ENCODE measurements around the gene HOOK1.

HOOK1 gene

DNA sequence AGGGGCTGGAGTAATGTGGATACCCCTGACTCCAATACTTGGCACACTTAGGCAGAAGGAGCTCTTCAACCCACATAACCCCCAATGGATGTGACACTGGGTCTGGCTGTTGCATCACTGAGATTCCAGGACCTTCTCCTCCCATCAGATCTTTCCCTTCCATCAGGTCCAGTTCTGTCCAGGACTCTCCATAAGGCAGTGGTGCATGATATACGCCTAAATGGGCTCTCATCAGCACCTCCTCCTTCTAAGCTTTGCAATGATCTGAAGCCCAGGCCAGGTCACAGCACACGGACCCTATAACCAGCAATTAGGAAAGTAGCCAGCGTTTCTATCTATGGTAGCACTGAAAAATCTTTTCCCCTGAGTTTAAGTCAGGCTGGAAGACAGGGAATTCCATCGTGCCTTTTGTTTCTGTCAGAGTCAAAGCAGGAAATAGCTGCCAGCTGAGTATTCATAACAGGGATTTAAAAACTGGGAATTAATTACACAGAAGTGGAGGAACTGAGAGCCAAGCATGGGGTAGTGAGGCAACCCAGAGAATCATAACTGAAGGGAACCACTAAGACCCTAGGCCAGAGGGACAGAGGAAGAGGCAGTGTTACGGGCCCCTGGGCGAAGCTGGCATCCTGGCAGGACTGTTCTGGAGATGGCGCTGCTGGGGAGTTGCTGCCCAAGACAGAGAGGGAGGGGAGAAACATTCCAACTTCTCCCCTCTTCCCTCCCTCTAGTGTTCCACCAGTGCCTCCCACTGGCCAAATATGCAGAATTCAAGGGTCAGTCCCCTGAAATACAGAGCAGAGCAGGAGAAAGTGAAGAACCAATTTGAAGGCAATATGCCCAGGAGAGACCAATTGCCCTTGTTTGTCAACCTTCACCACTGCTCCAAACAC, 37.5 kb upstream of the HOOK1 start:
- TF ChIP-seq Cebpa-rat (IDR thresholded peaks at IDR 0.05) = no peak
- H3K27ac ChIP-seq = no peak overlapping the region
- H3K4me2 ChIP-seq = no peak overlapping the region

GRCh38 chr1:59779949-59780348, 34.8 kb upstream of the HOOK1 start:
- Histone ChIP-seq H3K4me3 (no peak overlapping the region), H3K9ac (no peak overlapping the region), H3K27me3 (no peaks in the 10 kb centered on the region), H3K4me2 (no peak overlapping the region), H3K36me3 (no peaks in the 10 kb centered on the region), H3K27ac (no peak overlapping the region), H3K4me1 (no peaks in the 10 kb centered on the region), H3K9me3 (no peaks in the 10 kb centered on the region), H4K20me1 (no peaks in the 10 kb centered on the region)
- TF ChIP-seq Cebpa-rat (IDR thresholded peaks at IDR 0.05) = no peak

More for the DNA sequence above, 37.5 kb upstream of the HOOK1 start:
- H3K4me1 ChIP-seq = no peaks in the 10 kb centered on the region
- no peak overlapping the region for H3K9ac ChIP-seq
- H3K27me3 ChIP-seq = no peaks in the 10 kb centered on the region
- H3K36me3 ChIP-seq = no peaks in the 10 kb centered on the region
- H3K9me3 ChIP-seq = no peaks in the 10 kb centered on the region
- no peak overlapping the region for H3K4me3 ChIP-seq
- no peaks in the 10 kb centered on the region for H4K20me1 ChIP-seq

GRCh38 chr1:59788825-59789224, 25.9 kb upstream of the HOOK1 start:
- Histone ChIP-seq H3K4me3 (no peak overlapping the region), H4K20me1 (no peaks in the 10 kb centered on the region), H3K9ac (no peak overlapping the region), H3K27ac (no peak overlapping the region), H3K27me3 (no peaks in the 10 kb centered on the region), H3K4me2 (no peak overlapping the region), H3K36me3 (no peaks in the 10 kb centered on the region), H3K9me3 (peaks cover 36% of the 10 kb centered on the region), H3K4me1 (no peaks in the 10 kb centered on the region)
- no peak for TF ChIP-seq Cebpa-rat (IDR thresholded peaks at IDR 0.05)

GRCh38 chr1:59798600-59798999, 16.1 kb upstream of the HOOK1 start:
- H3K27me3 ChIP-seq = no peaks in the 10 kb centered on the region
- TF ChIP-seq Cebpa-rat (IDR thresholded peaks at IDR 0.05) = no peak
- H3K36me3 ChIP-seq = no peaks in the 10 kb centered on the region
- H3K4me3 ChIP-seq = no peak overlapping the region
- H3K4me1 ChIP-seq = no peaks in the 10 kb centered on the region
- H4K20me1 ChIP-seq = no peaks in the 10 kb centered on the region
- no peak overlapping the region for H3K4me2 ChIP-seq
- H3K9me3 ChIP-seq = no peaks in the 10 kb centered on the region
- no peak overlapping the region for H3K9ac ChIP-seq
- H3K27ac ChIP-seq = no peak overlapping the region

DNA sequence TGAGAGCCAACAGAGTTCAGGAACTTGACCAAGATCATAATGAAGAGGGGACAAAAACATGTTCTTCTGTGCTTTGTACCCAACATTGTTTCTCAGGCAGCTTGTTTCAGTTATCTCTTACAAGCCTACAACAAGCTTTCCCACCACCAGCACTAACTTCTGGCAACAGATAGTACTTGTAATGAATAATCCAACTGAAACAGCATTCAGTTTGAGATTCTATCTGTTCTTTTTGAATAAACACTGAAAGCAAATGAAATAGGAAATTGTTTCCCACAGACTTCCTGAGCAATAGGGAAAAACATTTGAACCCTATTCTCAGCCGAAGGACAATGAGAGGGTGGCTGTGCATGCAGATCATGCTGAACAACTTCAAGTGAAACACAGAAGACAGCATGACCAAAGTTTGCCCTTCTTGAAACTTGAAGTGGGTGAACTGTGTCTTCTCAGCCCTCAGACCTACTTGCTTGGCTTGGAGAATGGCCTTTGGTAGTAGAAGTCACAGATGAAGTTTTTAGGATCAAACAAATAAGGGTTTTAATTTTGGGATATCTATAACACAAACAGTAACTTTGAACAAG, 11.2 kb upstream of the HOOK1 start:
- no peaks in the 10 kb centered on the region for H3K36me3 ChIP-seq
- no peaks in the 10 kb centered on the region for H3K27me3 ChIP-seq
- no peak overlapping the region for H3K4me3 ChIP-seq
- H3K9me3 ChIP-seq = no peaks in the 10 kb centered on the region
- H3K4me1 ChIP-seq = no peaks in the 10 kb centered on the region
- no peak overlapping the region for H3K27ac ChIP-seq
- no peak overlapping the region for H3K9ac ChIP-seq
- no peaks in the 10 kb centered on the region for H4K20me1 ChIP-seq
- TF ChIP-seq Cebpa-rat (IDR thresholded peaks at IDR 0.05) = no peak
- no peak overlapping the region for H3K4me2 ChIP-seq

GRCh38 chr1:59804301-59804700, 10.4 kb upstream of the HOOK1 start:
- no peaks in the 10 kb centered on the region for H3K4me1 ChIP-seq
- no peak overlapping the region for H3K27ac ChIP-seq
- H4K20me1 ChIP-seq = no peaks in the 10 kb centered on the region
- H3K9me3 ChIP-seq = no peaks in the 10 kb centered on the region
- no peak overlapping the region for H3K9ac ChIP-seq
- no peaks in the 10 kb centered on the region for H3K36me3 ChIP-seq
- no peak overlapping the region for H3K4me3 ChIP-seq
- H3K4me2 ChIP-seq = no peak overlapping the region
- no peaks in the 10 kb centered on the region for H3K27me3 ChIP-seq
- TF ChIP-seq Cebpa-rat (IDR thresholded peaks at IDR 0.05) = no peak

GRCh38 chr1:59805554-59805953, 9.2 kb upstream of the HOOK1 start:
- H3K4me1 ChIP-seq = no peaks in the 10 kb centered on the region
- no peak overlapping the region for H3K27ac ChIP-seq
- no peaks in the 10 kb centered on the region for H3K27me3 ChIP-seq
- no peak overlapping the region for H3K4me3 ChIP-seq
- no peaks in the 10 kb centered on the region for H3K9me3 ChIP-seq
- no peak for TF ChIP-seq Cebpa-rat (IDR thresholded peaks at IDR 0.05)
- H3K36me3 ChIP-seq = no peaks in the 10 kb centered on the region
- no peak overlapping the region for H3K9ac ChIP-seq
- no peak overlapping the region for H3K4me2 ChIP-seq
- H4K20me1 ChIP-seq = no peaks in the 10 kb centered on the region

GRCh38 chr1:59814180-59814900, 409 bp upstream of the HOOK1 start:
- TF ChIP-seq Cebpa-rat (IDR thresholded peaks at IDR 0.05) = no peak
- Histone ChIP-seq H3K9me3 (peaks cover 13% of the 10 kb centered on the region), H3K36me3 (no peaks in the 10 kb centered on the region), H4K20me1 (no peaks in the 10 kb centered on the region), H3K27me3 (no peaks in the 10 kb centered on the region), H3K27ac (no peak overlapping the region), H3K4me1 (no peaks in the 10 kb centered on the region), H3K4me3 (no peak overlapping the region), H3K4me2 (no peak overlapping the region), H3K9ac (no peak overlapping the region)

GRCh38 chr1:59815892-59816291, 1.1 kb downstream of the HOOK1 start:
- H3K4me2 ChIP-seq = no peak overlapping the region
- no peak overlapping the region for H3K27ac ChIP-seq
- H3K9me3 ChIP-seq = peaks cover 13% of the 10 kb centered on the region
- H3K4me1 ChIP-seq = no peaks in the 10 kb centered on the region
- no peak for TF ChIP-seq Cebpa-rat (IDR thresholded peaks at IDR 0.05)
- H3K27me3 ChIP-seq = no peaks in the 10 kb centered on the region
- H3K4me3 ChIP-seq = no peak overlapping the region
- H4K20me1 ChIP-seq = no peaks in the 10 kb centered on the region
- H3K9ac ChIP-seq = no peak overlapping the region
- H3K36me3 ChIP-seq = no peaks in the 10 kb centered on the region

DNA sequence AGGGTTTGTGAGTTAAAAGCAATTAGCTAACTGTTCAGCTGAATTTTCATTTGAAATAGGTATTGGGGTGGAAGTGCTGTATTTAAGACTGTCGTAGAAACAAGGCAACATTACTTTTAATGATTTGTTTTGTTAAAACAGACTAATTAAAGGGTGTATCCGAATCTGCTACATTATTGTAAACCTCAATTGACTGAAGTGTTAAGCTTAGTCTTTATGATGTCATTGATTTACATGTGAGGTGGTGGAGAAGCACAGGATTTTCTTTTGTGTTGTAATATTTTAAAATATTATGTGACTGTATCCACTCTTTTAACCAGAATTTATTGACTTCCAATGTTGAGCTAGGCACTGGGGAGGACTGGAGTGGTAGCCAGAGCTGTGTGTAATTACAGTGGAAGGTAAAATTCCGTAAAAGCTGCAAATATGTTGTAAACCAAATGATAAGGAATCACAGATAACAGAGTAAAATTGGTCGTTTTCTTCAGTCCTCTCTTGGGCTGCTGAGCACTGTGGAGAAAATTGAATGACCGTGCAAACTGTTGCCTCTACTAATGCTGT, 1.6 kb downstream of the HOOK1 start:
- Histone ChIP-seq H3K36me3 (no peaks in the 10 kb centered on the region), H3K27me3 (no peaks in the 10 kb centered on the region), H3K4me3 (no peak overlapping the region), H3K27ac (no peak overlapping the region), H3K9me3 (peaks cover 13% of the 10 kb centered on the region), H3K9ac (no peak overlapping the region), H3K4me1 (no peaks in the 10 kb centered on the region), H4K20me1 (no peaks in the 10 kb centered on the region), H3K4me2 (no peak overlapping the region)
- no peak for TF ChIP-seq Cebpa-rat (IDR thresholded peaks at IDR 0.05)
